Kidney epithelial cell (primary cell): Measurements from ENCODE around the gene AP3B1. TPM values are rescaled to one million over a fixed set of nuclear protein-coding genes. Genes with fewer than 3 reads are reported as not detected.

Source experiments
- DNase-seq: peaks from one replicate; pipeline ENCODE4 v3.0.0-alpha.2; 2010; ENCODE audit warnings: low read depth
- H3K27me3 ChIP-seq: 2 replicates; pipeline ENCODE4 v1.6.0; 2011; ENCODE audit warnings: low read length; ENCODE audit not compliant: control insufficient read depth, insufficient read depth
- H3K36me3 ChIP-seq: 2 replicates; pipeline ENCODE4 v1.5.1; 2011; ENCODE audit warnings: low read length; ENCODE audit not compliant: control insufficient read depth, insufficient read depth
- H3K4me3 ChIP-seq: 2 replicates; pipeline ENCODE4 v1.5.1; 2011; ENCODE audit warnings: low read depth, mild to moderate bottlenecking, control low read depth, low read length
- total RNA-seq: library from RNA; depleted of rRNA; stranded (reverse); fragments of >200 nt; gene quantifications from 2 replicates; pipeline ENCODE4 v1.2.3, GENCODE V29; 2015
- TF ChIP-seq, protein P1 (sequence below): IDR thresholded peaks from 2 replicates; pipeline ENCODE4 v1.5.1; 2011; ENCODE audit warnings: mild to moderate bottlenecking, moderate library complexity, low read length, control low read depth, inconsistent platforms; ENCODE audit not compliant: insufficient read depth, poor library complexity, severe bottlenecking

Gene AP3B1
- total RNA-seq, 1 donor from 2014 or later: 36.4 TPM

DNA sequence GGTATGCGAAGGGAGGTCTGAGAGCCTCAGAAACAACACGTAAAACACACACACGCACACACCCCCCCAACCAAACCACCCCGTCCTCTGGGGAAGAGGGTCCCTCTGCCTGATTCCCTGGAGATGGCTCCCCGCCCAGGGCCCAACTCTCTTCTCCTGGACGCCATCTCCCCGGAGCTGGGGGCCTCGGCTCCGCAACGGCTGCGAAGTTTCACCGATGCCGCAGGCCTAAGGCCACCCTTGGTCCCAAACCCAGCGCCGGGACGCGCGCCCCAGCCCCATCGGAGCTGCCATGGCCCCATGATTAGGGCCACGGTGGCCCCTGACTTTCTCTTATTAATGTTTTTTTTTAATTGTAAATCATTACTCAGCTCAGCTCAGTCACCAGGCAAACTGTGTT, 337.0 kb downstream of the AP3B1 start:
- Histone ChIP-seq H3K36me3 (no peaks in the 10 kb centered on the region), H3K4me3 (peak overlapping the region; percentile 6), H3K27me3 (peaks cover 25% of the 10 kb centered on the region)
- DNase-seq: no peak
- TF ChIP-seq, protein P1, sequence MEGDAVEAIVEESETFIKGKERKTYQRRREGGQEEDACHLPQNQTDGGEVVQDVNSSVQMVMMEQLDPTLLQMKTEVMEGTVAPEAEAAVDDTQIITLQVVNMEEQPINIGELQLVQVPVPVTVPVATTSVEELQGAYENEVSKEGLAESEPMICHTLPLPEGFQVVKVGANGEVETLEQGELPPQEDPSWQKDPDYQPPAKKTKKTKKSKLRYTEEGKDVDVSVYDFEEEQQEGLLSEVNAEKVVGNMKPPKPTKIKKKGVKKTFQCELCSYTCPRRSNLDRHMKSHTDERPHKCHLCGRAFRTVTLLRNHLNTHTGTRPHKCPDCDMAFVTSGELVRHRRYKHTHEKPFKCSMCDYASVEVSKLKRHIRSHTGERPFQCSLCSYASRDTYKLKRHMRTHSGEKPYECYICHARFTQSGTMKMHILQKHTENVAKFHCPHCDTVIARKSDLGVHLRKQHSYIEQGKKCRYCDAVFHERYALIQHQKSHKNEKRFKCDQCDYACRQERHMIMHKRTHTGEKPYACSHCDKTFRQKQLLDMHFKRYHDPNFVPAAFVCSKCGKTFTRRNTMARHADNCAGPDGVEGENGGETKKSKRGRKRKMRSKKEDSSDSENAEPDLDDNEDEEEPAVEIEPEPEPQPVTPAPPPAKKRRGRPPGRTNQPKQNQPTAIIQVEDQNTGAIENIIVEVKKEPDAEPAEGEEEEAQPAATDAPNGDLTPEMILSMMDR: no peak

DNA sequence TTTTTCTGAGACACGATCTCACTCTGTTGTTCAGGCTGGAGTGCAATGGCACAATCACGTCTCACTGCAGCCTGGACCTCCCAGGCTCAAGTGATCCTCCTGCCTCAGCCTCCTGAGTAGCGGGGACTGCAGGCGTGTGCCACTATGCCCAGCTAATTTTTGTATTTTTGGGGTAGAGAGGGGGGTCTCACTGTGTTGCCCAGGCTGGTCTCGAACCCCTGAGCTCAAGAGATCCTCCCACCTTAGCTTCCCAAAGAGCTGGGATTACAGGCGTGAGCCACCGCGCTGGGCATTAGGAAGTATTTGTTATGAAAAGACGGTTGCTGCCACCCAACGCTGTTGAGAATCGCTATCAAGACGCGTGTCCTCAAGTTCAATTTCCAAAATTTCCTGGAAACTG, 337.4 kb downstream of the AP3B1 start:
- Histone ChIP-seq H3K36me3 (no peaks in the 10 kb centered on the region), H3K27me3 (peaks cover 25% of the 10 kb centered on the region), H3K4me3 (no peak overlapping the region)
- no peak for DNase-seq
- TF ChIP-seq, protein P1: no peak

DNA sequence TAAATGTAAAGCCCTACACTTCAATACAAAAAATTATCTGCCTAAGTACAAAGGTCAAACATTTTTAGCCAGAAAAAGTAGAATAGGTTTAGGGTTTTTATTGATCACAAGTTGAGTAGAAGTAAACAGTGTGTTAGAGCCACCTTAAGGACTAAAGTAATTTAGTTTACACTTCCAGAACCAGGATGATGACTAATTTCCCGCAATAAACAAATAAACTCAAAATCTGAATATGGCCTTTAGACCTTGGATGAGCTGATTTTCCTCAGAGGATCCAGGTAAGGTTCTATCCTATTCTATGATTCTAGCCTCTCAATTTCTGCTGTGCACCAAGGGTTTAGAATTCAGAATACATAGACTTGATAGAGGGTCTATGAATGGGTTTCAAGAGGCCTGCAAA, 338.9 kb downstream of the AP3B1 start:
- Histone ChIP-seq H3K27me3 (peaks cover 27% of the 10 kb centered on the region), H3K4me3 (no peak overlapping the region), H3K36me3 (no peaks in the 10 kb centered on the region)
- TF ChIP-seq, protein P1: no peak
- DNase-seq: no peak

DNA sequence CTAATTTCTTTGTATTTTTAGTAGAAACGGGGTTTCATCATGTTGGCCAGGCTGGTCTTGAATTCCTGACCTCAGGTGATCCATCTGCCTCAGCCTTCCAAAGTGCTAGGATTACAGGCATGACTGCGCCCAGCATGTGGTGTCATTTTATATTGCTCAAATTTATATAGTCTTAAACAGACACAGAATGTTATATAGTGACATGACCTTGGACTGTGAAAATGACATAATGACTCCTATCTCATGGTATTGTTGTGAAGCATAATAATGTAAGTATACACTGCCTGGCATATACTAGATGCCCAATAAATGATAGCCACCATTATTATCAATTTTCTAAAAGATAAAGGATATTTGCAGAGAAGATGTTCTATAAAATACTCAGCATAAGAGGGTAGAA, 341.1 kb downstream of the AP3B1 start:
- no peaks in the 10 kb centered on the region for H3K36me3 ChIP-seq
- H3K27me3 ChIP-seq: peaks cover 18% of the 10 kb centered on the region
- TF ChIP-seq, protein P1: no peak
- no peak overlapping the region for H3K4me3 ChIP-seq
- DNase-seq: no peak

DNA sequence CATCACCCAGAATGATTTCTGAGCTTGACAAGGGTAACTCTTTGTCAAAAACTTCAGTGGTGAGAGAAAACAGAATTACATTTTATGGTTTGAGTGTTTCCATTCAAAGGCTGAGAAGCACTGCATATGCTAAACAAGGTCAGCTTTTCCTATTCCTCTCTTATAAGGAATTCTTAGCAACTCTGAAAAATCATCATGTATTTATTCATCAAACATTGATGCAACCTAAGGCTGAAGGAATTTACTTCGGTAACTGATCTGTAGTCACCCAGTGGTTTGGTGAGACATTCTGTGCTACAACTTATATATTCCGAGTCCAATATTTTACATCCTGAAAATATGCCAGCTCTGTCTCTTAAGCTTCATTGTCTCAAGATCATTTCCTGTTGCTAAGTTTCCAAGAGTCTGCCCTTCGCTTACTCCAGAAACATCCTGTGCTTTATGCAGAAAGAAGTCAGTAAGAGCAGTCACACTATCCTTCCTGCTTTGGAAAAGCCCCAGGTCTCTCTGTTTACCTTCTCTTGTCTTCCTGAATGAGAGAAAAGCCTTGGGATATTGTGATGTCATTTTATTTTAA, 341.8 kb downstream of the AP3B1 start:
- H3K36me3 ChIP-seq: no peaks in the 10 kb centered on the region
- no peak overlapping the region for H3K4me3 ChIP-seq
- TF ChIP-seq, protein P1: no peak
- H3K27me3 ChIP-seq: peaks cover 12% of the 10 kb centered on the region
- no peak for DNase-seq

Other genes with a start within 250 kb of the AP3B1 start
- 33.4 and 43.0 TPM in 2 replicates for gene SCAMP1, start 65.9 kb upstream of the AP3B1 start, total RNA-seq